WTC11 (cell line): ENCODE measurements around the gene SPZ1. TPM values are rescaled to one million over a fixed set of nuclear protein-coding genes. Genes with fewer than 3 reads are reported as not detected.

Source experiments
- ATAC-seq: fragments of 200-7000 bp; cut with Tn5 transposase; 2 replicates; pipeline ENCODE4 v1.10.0; 2021; ENCODE audit warnings: mild to moderate bottlenecking, moderate library complexity
- CTCF ChIA-PET: fragments of 300-600 bp; sonication (Branson Sonifier 250); formaldehyde crosslinking; loops from one replicate; lab custom pipeline; 2021; ENCODE audit warnings: antibody characterized with exemption; lab: Charles Lee
- POLR2A ChIA-PET: fragments of 350-600 bp; sonication (Branson Sonifier 250); formaldehyde crosslinking; loops from one replicate; lab custom pipeline; 2021; ENCODE audit warnings: antibody characterized with exemption; lab: Charles Lee
- DNase-seq: peaks from one replicate; pipeline ENCODE4 v3.0.0; 2021; ENCODE audit warnings: low spot score
- H3K27ac Mint-ChIP-seq: 2 replicates; pipeline ENCODE4 v1.8.0; 2021; ENCODE audit warnings: mixed read lengths
- H3K27me3 Mint-ChIP-seq: 2 replicates; pipeline ENCODE4 v1.8.0; 2021; ENCODE audit warnings: low read depth, mild to moderate bottlenecking, moderate library complexity, mixed read lengths
- H3K36me3 Mint-ChIP-seq: 2 replicates; pipeline ENCODE4 v1.8.0; 2021; ENCODE audit warnings: mixed read lengths
- H3K4me1 Mint-ChIP-seq: 2 replicates; pipeline ENCODE4 v1.8.0; 2022; ENCODE audit warnings: mixed read lengths
- H3K4me3 Mint-ChIP-seq: 2 replicates; pipeline ENCODE4 v1.8.0; 2021; ENCODE audit warnings: mild to moderate bottlenecking, moderate library complexity, mixed read lengths
- H3K9me3 Mint-ChIP-seq: 2 replicates; pipeline ENCODE4 v1.8.0; 2021; ENCODE audit warnings: mixed read lengths
- ATF3 ChIP-seq: sonication (generic); formaldehyde crosslinking; conservative IDR thresholded peaks from 2 replicates; pipeline ENCODE4 v1.8.1; 2022; ENCODE audit warnings: mild to moderate bottlenecking, missing genetic modification reagents
- CBFB ChIP-seq: sonication (generic); formaldehyde crosslinking; IDR thresholded peaks from 2 replicates; pipeline ENCODE4 v1.8.1; 2022; ENCODE audit warnings: mild to moderate bottlenecking, low read depth, missing genetic modification reagents
- CREM ChIP-seq: sonication (generic); formaldehyde crosslinking; IDR thresholded peaks from 2 replicates; pipeline ENCODE4 v1.8.1; 2022; ENCODE audit warnings: mild to moderate bottlenecking, missing genetic modification reagents, moderate library complexity
- E2F1 ChIP-seq: sonication (generic); formaldehyde crosslinking; IDR thresholded peaks from 2 replicates; pipeline ENCODE4 v1.8.0; 2022; ENCODE audit warnings: mild to moderate bottlenecking, missing genetic modification reagents
- E2F4 ChIP-seq: sonication (generic); formaldehyde crosslinking; IDR thresholded peaks from 2 replicates; pipeline ENCODE4 v1.8.1; 2022; ENCODE audit warnings: low read depth, mild to moderate bottlenecking, moderate library complexity, missing genetic modification reagents, borderline replicate concordance
- ELF4 ChIP-seq: sonication (generic); formaldehyde crosslinking; IDR thresholded peaks from 2 replicates; pipeline ENCODE4 v1.8.1; 2022; ENCODE audit warnings: low read depth, mild to moderate bottlenecking, moderate library complexity, missing genetic modification reagents
- EMX1 ChIP-seq: fragments of 250-450 bp; sonication (Bioruptor Pico); IDR thresholded peaks from 2 replicates; pipeline ENCODE4 v1.8.0; 2021; ENCODE audit warnings: mild to moderate bottlenecking
- ETV6 ChIP-seq: sonication (generic); formaldehyde crosslinking; IDR thresholded peaks from 2 replicates; pipeline ENCODE4 v1.8.1; 2022; ENCODE audit warnings: mild to moderate bottlenecking, missing genetic modification reagents
- GRHL2 ChIP-seq: fragments of 250-450 bp; sonication (Bioruptor Pico); IDR thresholded peaks from 2 replicates; pipeline ENCODE4 v1.8.0; 2022; ENCODE audit warnings: mild to moderate bottlenecking, moderate library complexity; ENCODE audit not compliant: insufficient replicate concordance, severe bottlenecking
- HMGA2 ChIP-seq: fragments of 250-450 bp; sonication (Bioruptor Pico); IDR thresholded peaks from 2 replicates; pipeline ENCODE4 v1.4.0; 2021; ENCODE audit warnings: mild to moderate bottlenecking, moderate library complexity
- IRF1 ChIP-seq: sonication (generic); formaldehyde crosslinking; IDR thresholded peaks from 2 replicates; pipeline ENCODE4 v1.8.0; 2023; ENCODE audit warnings: missing genetic modification reagents
- JAZF1 ChIP-seq: fragments of 250-450 bp; sonication (Bioruptor Pico); IDR thresholded peaks from 2 replicates; pipeline ENCODE4 v1.9.0; 2021; ENCODE audit warnings: moderate library complexity, mild to moderate bottlenecking, inconsistent platforms
- JUN ChIP-seq: sonication (generic); formaldehyde crosslinking; IDR thresholded peaks from 2 replicates; pipeline ENCODE4 v1.8.0; 2023; ENCODE audit warnings: mild to moderate bottlenecking, missing genetic modification reagents
- KAT7 ChIP-seq: sonication (generic); formaldehyde crosslinking; IDR thresholded peaks from 2 replicates; pipeline ENCODE4 v1.8.1; 2023; ENCODE audit warnings: missing genetic modification reagents, mild to moderate bottlenecking, borderline replicate concordance
- MLX ChIP-seq: sonication (generic); formaldehyde crosslinking; IDR thresholded peaks from 2 replicates; pipeline ENCODE4 v1.8.1; 2023; ENCODE audit warnings: mild to moderate bottlenecking, missing genetic modification reagents, moderate library complexity
- NFYB ChIP-seq: sonication (generic); formaldehyde crosslinking; conservative IDR thresholded peaks from 2 replicates; pipeline ENCODE4 v1.8.0; 2022; ENCODE audit warnings: low read depth, missing genetic modification reagents
- NR1H2 ChIP-seq: sonication (generic); formaldehyde crosslinking; IDR thresholded peaks from 2 replicates; pipeline ENCODE4 v1.9.0; 2021; ENCODE audit warnings: mild to moderate bottlenecking, moderate library complexity, missing genetic modification reagents
- RELA ChIP-seq: sonication (generic); formaldehyde crosslinking; IDR thresholded peaks from 2 replicates; pipeline ENCODE4 v1.8.1; 2022; ENCODE audit warnings: missing genetic modification reagents, mild to moderate bottlenecking, borderline replicate concordance
- SOX15 ChIP-seq: fragments of 250-450 bp; sonication (Bioruptor Pico); IDR thresholded peaks from 2 replicates; pipeline ENCODE4 v1.9.0; 2021; ENCODE audit warnings: mild to moderate bottlenecking
- STAT6 ChIP-seq: sonication (generic); formaldehyde crosslinking; conservative IDR thresholded peaks from 2 replicates; pipeline ENCODE4 v1.8.1; 2023; ENCODE audit warnings: mild to moderate bottlenecking, low read depth, missing genetic modification reagents, moderate library complexity
- TEAD1 ChIP-seq: sonication (generic); formaldehyde crosslinking; IDR thresholded peaks from 2 replicates; pipeline ENCODE4 v1.8.0; 2022; ENCODE audit warnings: mild to moderate bottlenecking, missing genetic modification reagents
- TEAD4 ChIP-seq: sonication (generic); formaldehyde crosslinking; IDR thresholded peaks from 2 replicates; pipeline ENCODE4 v1.8.0; 2022; ENCODE audit warnings: mild to moderate bottlenecking, missing genetic modification reagents
- ZBTB43 ChIP-seq: sonication (generic); formaldehyde crosslinking; IDR thresholded peaks from 2 replicates; pipeline ENCODE4 v1.8.1; 2023; ENCODE audit warnings: mild to moderate bottlenecking, missing genetic modification reagents
- ZNF263 ChIP-seq: sonication (generic); formaldehyde crosslinking; IDR thresholded peaks from 2 replicates; pipeline ENCODE4 v1.8.1; 2022; ENCODE audit warnings: low read depth, mild to moderate bottlenecking, moderate library complexity, missing genetic modification reagents
- total RNA-seq: library from RNA; stranded (reverse); gene quantifications from 3 replicates; pipeline ENCODE4 v1.2.3, GENCODE V29; 2021

Gene SPZ1
- total RNA-seq, 1 experiment from 2014 or later, result not detected

GRCh38 chr5:80318212-80318611 is 1.6 kb upstream of the SPZ1 start:
- Mint-ChIP-seq H3K4me1 (no peaks in the 10 kb centered on the region), H3K4me3 (no peak overlapping the region), H3K27ac (no peak overlapping the region), H3K9me3 (peaks cover 4% of the 10 kb centered on the region; the same call in 1 of the 2 replicates), H3K36me3 (no peaks in the 10 kb centered on the region; the same call in 1 of the 2 replicates), H3K27me3 (peaks cover 3% of the 10 kb centered on the region; the same call in 1 of the 2 replicates)
- DNase-seq, result no peak
- CTCF ChIA-PET, result interaction anchor here (0.9 kb wide), 1 partner anchor 11 kb away, joined by 3 read pairs; no protein-coding TSS in a partner anchor
- ATAC-seq, result no peak
- POLR2A ChIA-PET, result no interaction called here
- TF ChIP-seq SOX15 (CRISPR knock-in tag) (no peak), TEAD1 (no peak), TEAD4 (no peak), NR1H2 (CRISPR knock-in tag) (no peak), MLX (no peak), CREM (CRISPR knock-in tag) (no peak), ATF3 (CRISPR knock-in tag) (no peak), CBFB (CRISPR knock-in tag) (no peak), EMX1 (CRISPR knock-in tag) (no peak), JUN (CRISPR knock-in tag) (no peak), ELF4 (CRISPR knock-in tag) (no peak), ZNF263 (no peak), KAT7 (CRISPR knock-in tag) (no peak), ZBTB43 (CRISPR knock-in tag) (no peak), NFYB (CRISPR knock-in tag) (no peak), HMGA2 (CRISPR knock-in tag) (no peak), E2F1 (CRISPR knock-in tag) (no peak)

GRCh38 chr5:80324912-80325311 is 5.1 kb downstream of the SPZ1 start:
- CTCF ChIA-PET, result no interaction called here

GRCh38 chr5:80326468-80326867 is 6.7 kb downstream of the SPZ1 start:
- H3K27ac Mint-ChIP-seq, result no peak overlapping the region
- CTCF ChIA-PET, result no interaction called here
- DNase-seq (no peak), ATAC-seq (no peak)
- POLR2A ChIA-PET, result no interaction called here
- H3K36me3 Mint-ChIP-seq, result no peaks in the 10 kb centered on the region
- no peak overlapping the region for H3K4me3 Mint-ChIP-seq
- H3K27me3 Mint-ChIP-seq, result no peaks in the 10 kb centered on the region
- H3K4me1 Mint-ChIP-seq, result no peaks in the 10 kb centered on the region
- H3K9me3 Mint-ChIP-seq, result no peaks in the 10 kb centered on the region
- TF ChIP-seq KAT7 (CRISPR knock-in tag) (no peak), TEAD4 (no peak), STAT6 (CRISPR knock-in tag) (no peak), IRF1 (CRISPR knock-in tag) (no peak), E2F4 (CRISPR knock-in tag) (no peak)

More at GRCh38 chr5:80324912-80325311, 5.1 kb downstream of the SPZ1 start:
- no peak for TF ChIP-seq GRHL2
- no peak for TF ChIP-seq RELA (CRISPR knock-in tag)
- no peak for TF ChIP-seq JAZF1 (CRISPR knock-in tag)
- TF ChIP-seq ETV6, result no peak
- POLR2A ChIA-PET, result no interaction called here
- H3K27ac Mint-ChIP-seq, result no peak overlapping the region; the same call in 1 of the 2 replicates
- no peak overlapping the region for H3K4me3 Mint-ChIP-seq
- H3K27me3 Mint-ChIP-seq, result no peaks in the 10 kb centered on the region
- no peaks in the 10 kb centered on the region for H3K4me1 Mint-ChIP-seq
- no peak for ATAC-seq
- H3K9me3 Mint-ChIP-seq, result no peaks in the 10 kb centered on the region
- no peak for DNase-seq
- H3K36me3 Mint-ChIP-seq, result no peaks in the 10 kb centered on the region
